Gastroesophageal sphincter (tissue), 3 donors: ENCODE measurements around the gene RESF1.

Experiments used
- CTCF ChIP-seq, 4 experiments: fragments of 200-600 bp in 2 of 4; fragments of 450-650 bp in 2 of 4; sonication (generic) in 1 of 4; IDR thresholded peaks; one replicate each; pipeline ENCODE4 v1.5.1; 2017 to 2019; ENCODE audit warnings: antibody characterized with exemption in 4 of 4, mild to moderate bottlenecking in 2 of 4, moderate library complexity in 2 of 4
- POLR2A ChIP-seq, 2 donors: fragments of 450-650 bp; IDR thresholded peaks; one replicate each; pipeline ENCODE4 v1.6.1; 2017; ENCODE audit warnings: antibody characterized with exemption in 2 of 2, mild to moderate bottlenecking in 2 of 2, moderate library complexity in 1 of 2
- POLR2AphosphoS5 ChIP-seq: sonication (generic); formaldehyde crosslinking; IDR thresholded peaks from one replicate; pipeline ENCODE4 v1.6.1; 2017; ENCODE audit warnings: antibody characterized with exemption

GRCh38 chr12:32002848-32003493, 43.8 kb downstream of the RESF1 start:
- TF ChIP-seq CTCF (IDR thresholded peaks at IDR 0.05) (no peak), POLR2AphosphoS5 (no peak), POLR2A (IDR thresholded peaks at IDR 0.05) (no peak)
